OCI-LY3 (cell line): ENCODE data around the gene ROR1.

ENCODE experiments used
- H2AFZ ChIP-seq: fragments of 200-600, 300-600 bp; shearing (Covaris generic); 2 replicates; pipeline ENCODE4 v1.6.0; 2014; ENCODE audit warnings: antibody characterized with exemption, low read depth, low read length
- H3K27ac ChIP-seq: fragments of 200-600, 300-600 bp; sonication (generic); 2 replicates; pipeline ENCODE4 v1.5.1; 2014; ENCODE audit warnings: mild to moderate bottlenecking, low read length, moderate library complexity, mixed read lengths
- H3K27me3 ChIP-seq: fragments of 200-600, 300-600 bp; sonication (generic); 2 replicates; pipeline ENCODE4 v1.6.1; 2014; ENCODE audit warnings: low read depth, low read length, mixed read lengths
- H3K36me3 ChIP-seq: fragments of 200-600, 300-600 bp; sonication (generic); replicated peaks from 2 replicates; pipeline ENCODE3; 2014; ENCODE audit warnings: low read depth, low read length, mixed read lengths
- H3K4me1 ChIP-seq: fragments of 300-600, 200-600 bp; sonication (generic); 2 replicates; pipeline ENCODE4 v1.6.1; 2014; ENCODE audit warnings: low read length, mixed read lengths
- H3K4me2 ChIP-seq: fragments of 200-600, 300-600 bp; sonication (generic); 2 replicates; pipeline ENCODE4 v1.6.1; 2014; ENCODE audit warnings: low read length, mixed read lengths
- H3K4me3 ChIP-seq: fragments of 300-600, 200-600 bp; sonication (generic); 2 replicates; pipeline ENCODE4 v1.5.1; 2014; ENCODE audit warnings: antibody characterized with exemption, mild to moderate bottlenecking, low read length, moderate library complexity
- H3K79me2 ChIP-seq: fragments of 300-600, 200-600 bp; shearing (Covaris generic); 2 replicates; pipeline ENCODE4 v1.6.1; 2014; ENCODE audit warnings: mild to moderate bottlenecking, low read length, mixed read lengths
- H3K9ac ChIP-seq: fragments of 300-600, 200-600 bp; shearing (Covaris generic); 2 replicates; pipeline ENCODE4 v1.6.0; 2014; ENCODE audit warnings: mild to moderate bottlenecking, low read length, moderate library complexity
- H3K9me3 ChIP-seq: fragments of 200-600, 300-600 bp; shearing (Covaris generic); 2 replicates; pipeline ENCODE4 v1.6.1; 2014; ENCODE audit warnings: low read length, mixed read lengths; ENCODE audit not compliant: insufficient read depth
- H4K20me1 ChIP-seq: fragments of 200-600, 300-600 bp; sonication (generic); 2 replicates; pipeline ENCODE4 v1.6.1; 2016; ENCODE audit warnings: low read length, mixed read lengths; ENCODE audit not compliant: insufficient read depth
- CTCF ChIP-seq: fragments of 200-600, 300-600 bp; sonication (generic); IDR thresholded peaks from 2 replicates; pipeline ENCODE4 v1.5.1; 2014; ENCODE audit warnings: antibody characterized with exemption, low read length, low read depth
- EZH2phosphoT487 ChIP-seq: fragments of 200-600 bp; shearing (Covaris generic); IDR thresholded peaks from 2 replicates; pipeline ENCODE4 v1.6.1; 2018; ENCODE audit warnings: antibody characterized with exemption, mixed run types, low read depth

ROR1 gene

GRCh38 chr1:63943393-63943792, 169.6 kb downstream of the ROR1 start:
- Histone ChIP-seq H3K9me3 (no peaks in the 10 kb centered on the region), H3K4me2 (no peak overlapping the region), H3K27me3 (no peaks in the 10 kb centered on the region), H3K9ac (no peak overlapping the region), H4K20me1 (no peaks in the 10 kb centered on the region), H3K4me3 (no peak overlapping the region), H3K79me2 (no peaks in the 10 kb centered on the region), H3K27ac (no peak overlapping the region), H3K4me1 (no peaks in the 10 kb centered on the region), H2AFZ (no peak overlapping the region), H3K36me3 (no peaks in the 10 kb centered on the region)
- TF ChIP-seq EZH2phosphoT487 (no peak), CTCF (no peak)

- no peak overlapping the region for H3K9ac ChIP-seq
- no peaks in the 10 kb centered on the region for H3K36me3 ChIP-seq
- no peaks in the 10 kb centered on the region for H3K27me3 ChIP-seq
- no peak overlapping the region for H2AFZ ChIP-seq
- no peaks in the 10 kb centered on the region for H3K9me3 ChIP-seq
- H3K4me1 ChIP-seq: no peaks in the 10 kb centered on the region
- H3K4me3 ChIP-seq: no peak overlapping the region
- TF ChIP-seq EZH2phosphoT487 (no peak), CTCF (no peak)
- H3K4me2 ChIP-seq: no peak overlapping the region
- H3K79me2 ChIP-seq: no peaks in the 10 kb centered on the region
- no peak overlapping the region for H3K27ac ChIP-seq
- no peaks in the 10 kb centered on the region for H4K20me1 ChIP-seq
These were observed 172.1 kb downstream of the ROR1 start for GRCh38 chr1:63945943-63946342.

GRCh38 chr1:63946866-63947491, 173.2 kb downstream of the ROR1 start:
- Histone ChIP-seq H4K20me1 (no peaks in the 10 kb centered on the region), H3K27me3 (no peaks in the 10 kb centered on the region), H3K4me1 (no peaks in the 10 kb centered on the region), H2AFZ (no peak overlapping the region), H3K36me3 (no peaks in the 10 kb centered on the region), H3K79me2 (no peaks in the 10 kb centered on the region), H3K9me3 (no peaks in the 10 kb centered on the region), H3K9ac (no peak overlapping the region), H3K27ac (no peak overlapping the region), H3K4me3 (no peak overlapping the region), H3K4me2 (no peak overlapping the region)
- TF ChIP-seq EZH2phosphoT487 (no peak), CTCF (no peak)

GRCh38 chr1:63947904-63948303, 174.1 kb downstream of the ROR1 start:
- Histone ChIP-seq H2AFZ (no peak overlapping the region), H4K20me1 (no peaks in the 10 kb centered on the region), H3K4me3 (no peak overlapping the region), H3K27ac (no peak overlapping the region), H3K36me3 (no peaks in the 10 kb centered on the region), H3K9ac (no peak overlapping the region), H3K4me1 (no peaks in the 10 kb centered on the region), H3K9me3 (no peaks in the 10 kb centered on the region), H3K27me3 (no peaks in the 10 kb centered on the region), H3K4me2 (no peak overlapping the region), H3K79me2 (no peaks in the 10 kb centered on the region)
- TF ChIP-seq CTCF (no peak), EZH2phosphoT487 (no peak)
